SK-N-SH treated with all-trans-retinoic acid at 6 μM for 48 hours (cell line): ENCODE measurements around the gene TMEM229B.
A peak's percentile ranks its signal among the peaks of the same experiment; 100 is the strongest.

Experiments used
- ATAC-seq: fragments of 200-7000 bp; cut with Tn5 transposase; 3 replicates; pipeline ENCODE4 v1.9.1; 2020; ENCODE audit warnings: mild to moderate bottlenecking, moderate library complexity
- ARNTL ChIP-seq: fragments of 450-650 bp; formaldehyde crosslinking; IDR thresholded peaks from 2 replicates; pipeline ENCODE4 v1.5.0; 2020; ENCODE audit warnings: low read depth, mild to moderate bottlenecking, moderate library complexity, borderline replicate concordance
- BACH2 ChIP-seq: fragments of 250-450 bp; sonication (Bioruptor Pico); IDR thresholded peaks from 2 replicates; pipeline ENCODE4 v1.9.0; 2021; ENCODE audit warnings: mild to moderate bottlenecking, borderline replicate concordance
- CSDC2 ChIP-seq: fragments of 250-450 bp; sonication (Bioruptor Pico); IDR thresholded peaks from 2 replicates; pipeline ENCODE4 v1.5.0; 2020; ENCODE audit warnings: mild to moderate bottlenecking, moderate library complexity
- CSRNP3 ChIP-seq: fragments of 250-450 bp; sonication (Bioruptor Pico); IDR thresholded peaks from 2 replicates; pipeline ENCODE4 v1.5.1; 2021; ENCODE audit warnings: mild to moderate bottlenecking, moderate library complexity
- ESRRG ChIP-seq: fragments of 250-450 bp; sonication (Bioruptor Pico); IDR thresholded peaks from 2 replicates; pipeline ENCODE4 v1.6.1; 2021; ENCODE audit warnings: mild to moderate bottlenecking
- GLIS3 ChIP-seq: fragments of 250-450 bp; sonication (Bioruptor Pico); IDR thresholded peaks from 2 replicates; pipeline ENCODE4 v1.5.0; 2020; ENCODE audit warnings: mild to moderate bottlenecking, moderate library complexity
- ISL1 ChIP-seq: fragments of 250-450 bp; sonication (Bioruptor Pico); IDR thresholded peaks from 2 replicates; pipeline ENCODE4 v2.1.2; 2022; ENCODE audit warnings: mild to moderate bottlenecking, moderate library complexity
- OSR1 ChIP-seq: fragments of 250-450 bp; sonication (Bioruptor Pico); IDR thresholded peaks from 2 replicates; pipeline ENCODE4 v1.8.0; 2022; ENCODE audit warnings: moderate library complexity, mild to moderate bottlenecking, inconsistent platforms
- PPARA ChIP-seq: fragments of 250-450 bp; sonication (Bioruptor Pico); IDR thresholded peaks from 2 replicates; pipeline ENCODE4 v1.5.0; 2020; ENCODE audit warnings: mild to moderate bottlenecking, borderline replicate concordance
- RARB ChIP-seq: fragments of 250-450 bp; sonication (Bioruptor Pico); IDR thresholded peaks from 2 replicates; pipeline ENCODE4 v1.8.0; 2021; ENCODE audit warnings: mild to moderate bottlenecking, moderate library complexity
- SNAI2 ChIP-seq: fragments of 250-450 bp; sonication (Bioruptor Pico); IDR thresholded peaks from 2 replicates; pipeline ENCODE4 v1.5.0; 2020; ENCODE audit warnings: mild to moderate bottlenecking, moderate library complexity
- TOX ChIP-seq: fragments of 250-450 bp; sonication (Bioruptor Pico); IDR thresholded peaks from 2 replicates; pipeline ENCODE4 v1.8.0; 2021; ENCODE audit warnings: mild to moderate bottlenecking, moderate library complexity, borderline replicate concordance
- ZC3H10 ChIP-seq: fragments of 250-450 bp; sonication (Bioruptor Pico); IDR thresholded peaks from 2 replicates; pipeline ENCODE4 v1.5.1; 2021; ENCODE audit warnings: mild to moderate bottlenecking, moderate library complexity
- ZFP3 ChIP-seq: fragments of 250-450 bp; sonication (Bioruptor Pico); IDR thresholded peaks from 2 replicates; pipeline ENCODE4 v1.5.0; 2020; ENCODE audit warnings: mild to moderate bottlenecking, moderate library complexity
- ZFP30 ChIP-seq: fragments of 450-650 bp; formaldehyde crosslinking; IDR thresholded peaks from 2 replicates; pipeline ENCODE4 v1.5.0; 2022; ENCODE audit warnings: mild to moderate bottlenecking, moderate library complexity
- ZNF565 ChIP-seq: fragments of 450-650 bp; formaldehyde crosslinking; conservative IDR thresholded peaks from 2 replicates; pipeline ENCODE4 v1.5.0; 2020; ENCODE audit warnings: low read depth, mild to moderate bottlenecking, moderate library complexity
- ZNF70 ChIP-seq: fragments of 450-650 bp; formaldehyde crosslinking; IDR thresholded peaks from 2 replicates; pipeline ENCODE4 v1.5.0; 2020; ENCODE audit warnings: mild to moderate bottlenecking, moderate library complexity
- ZNF8 ChIP-seq: fragments of 450-650 bp; formaldehyde crosslinking; IDR thresholded peaks from 2 replicates; pipeline ENCODE4 v1.5.0; 2020; ENCODE audit warnings: mild to moderate bottlenecking, moderate library complexity
- TF ChIP-seq, protein P1 (sequence below): fragments of 250-450 bp; sonication (Bioruptor Pico); IDR thresholded peaks from 2 replicates; pipeline ENCODE4 v1.5.0; 2020; ENCODE audit warnings: mild to moderate bottlenecking, moderate library complexity
- TF ChIP-seq, protein P2 (sequence below): fragments of 250-450 bp; sonication (Bioruptor Pico); IDR thresholded peaks from 2 replicates; pipeline ENCODE4 v1.5.1; 2020; ENCODE audit warnings: low read depth, mild to moderate bottlenecking, moderate library complexity
- TF ChIP-seq, protein P3 (sequence below): fragments of 250-450 bp; sonication (Bioruptor Pico); IDR thresholded peaks from 2 replicates; pipeline ENCODE4 v1.8.0; 2020; ENCODE audit warnings: mild to moderate bottlenecking, moderate library complexity, borderline replicate concordance

TMEM229B gene

GRCh38 chr14:67516676-67517075 lies 28.2 kb upstream of the TMEM229B start:
- no peak for ATAC-seq
- no peak for TF ChIP-seq ISL1 (CRISPR knock-in tag)
- TF ChIP-seq ZNF8 (CRISPR knock-in tag), result no peak
- TF ChIP-seq GLIS3 (CRISPR knock-in tag), result no peak
- no peak for TF ChIP-seq ARNTL
- TF ChIP-seq ZNF565 (CRISPR knock-in tag), result no peak
- TF ChIP-seq ZNF70, result no peak
- no peak for TF ChIP-seq OSR1 (CRISPR knock-in tag)
- TF ChIP-seq, protein P1, sequence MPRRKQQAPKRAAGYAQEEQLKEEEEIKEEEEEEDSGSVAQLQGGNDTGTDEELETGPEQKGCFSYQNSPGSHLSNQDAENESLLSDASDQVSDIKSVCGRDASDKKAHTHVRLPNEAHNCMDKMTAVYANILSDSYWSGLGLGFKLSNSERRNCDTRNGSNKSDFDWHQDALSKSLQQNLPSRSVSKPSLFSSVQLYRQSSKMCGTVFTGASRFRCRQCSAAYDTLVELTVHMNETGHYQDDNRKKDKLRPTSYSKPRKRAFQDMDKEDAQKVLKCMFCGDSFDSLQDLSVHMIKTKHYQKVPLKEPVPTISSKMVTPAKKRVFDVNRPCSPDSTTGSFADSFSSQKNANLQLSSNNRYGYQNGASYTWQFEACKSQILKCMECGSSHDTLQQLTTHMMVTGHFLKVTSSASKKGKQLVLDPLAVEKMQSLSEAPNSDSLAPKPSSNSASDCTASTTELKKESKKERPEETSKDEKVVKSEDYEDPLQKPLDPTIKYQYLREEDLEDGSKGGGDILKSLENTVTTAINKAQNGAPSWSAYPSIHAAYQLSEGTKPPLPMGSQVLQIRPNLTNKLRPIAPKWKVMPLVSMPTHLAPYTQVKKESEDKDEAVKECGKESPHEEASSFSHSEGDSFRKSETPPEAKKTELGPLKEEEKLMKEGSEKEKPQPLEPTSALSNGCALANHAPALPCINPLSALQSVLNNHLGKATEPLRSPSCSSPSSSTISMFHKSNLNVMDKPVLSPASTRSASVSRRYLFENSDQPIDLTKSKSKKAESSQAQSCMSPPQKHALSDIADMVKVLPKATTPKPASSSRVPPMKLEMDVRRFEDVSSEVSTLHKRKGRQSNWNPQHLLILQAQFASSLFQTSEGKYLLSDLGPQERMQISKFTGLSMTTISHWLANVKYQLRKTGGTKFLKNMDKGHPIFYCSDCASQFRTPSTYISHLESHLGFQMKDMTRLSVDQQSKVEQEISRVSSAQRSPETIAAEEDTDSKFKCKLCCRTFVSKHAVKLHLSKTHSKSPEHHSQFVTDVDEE, result no peak
- TF ChIP-seq ZFP30, result no peak
- TF ChIP-seq, protein P2, sequence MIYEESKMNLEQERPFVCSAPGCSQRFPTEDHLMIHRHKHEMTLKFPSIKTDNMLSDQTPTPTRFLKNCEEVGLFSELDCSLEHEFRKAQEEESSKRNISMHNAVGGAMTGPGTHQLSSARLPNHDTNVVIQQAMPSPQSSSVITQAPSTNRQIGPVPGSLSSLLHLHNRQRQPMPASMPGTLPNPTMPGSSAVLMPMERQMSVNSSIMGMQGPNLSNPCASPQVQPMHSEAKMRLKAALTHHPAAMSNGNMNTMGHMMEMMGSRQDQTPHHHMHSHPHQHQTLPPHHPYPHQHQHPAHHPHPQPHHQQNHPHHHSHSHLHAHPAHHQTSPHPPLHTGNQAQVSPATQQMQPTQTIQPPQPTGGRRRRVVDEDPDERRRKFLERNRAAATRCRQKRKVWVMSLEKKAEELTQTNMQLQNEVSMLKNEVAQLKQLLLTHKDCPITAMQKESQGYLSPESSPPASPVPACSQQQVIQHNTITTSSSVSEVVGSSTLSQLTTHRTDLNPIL (CRISPR knock-in tag), result no peak
- no peak for TF ChIP-seq PPARA
- TF ChIP-seq TOX (CRISPR knock-in tag), result no peak
- TF ChIP-seq, protein P3, sequence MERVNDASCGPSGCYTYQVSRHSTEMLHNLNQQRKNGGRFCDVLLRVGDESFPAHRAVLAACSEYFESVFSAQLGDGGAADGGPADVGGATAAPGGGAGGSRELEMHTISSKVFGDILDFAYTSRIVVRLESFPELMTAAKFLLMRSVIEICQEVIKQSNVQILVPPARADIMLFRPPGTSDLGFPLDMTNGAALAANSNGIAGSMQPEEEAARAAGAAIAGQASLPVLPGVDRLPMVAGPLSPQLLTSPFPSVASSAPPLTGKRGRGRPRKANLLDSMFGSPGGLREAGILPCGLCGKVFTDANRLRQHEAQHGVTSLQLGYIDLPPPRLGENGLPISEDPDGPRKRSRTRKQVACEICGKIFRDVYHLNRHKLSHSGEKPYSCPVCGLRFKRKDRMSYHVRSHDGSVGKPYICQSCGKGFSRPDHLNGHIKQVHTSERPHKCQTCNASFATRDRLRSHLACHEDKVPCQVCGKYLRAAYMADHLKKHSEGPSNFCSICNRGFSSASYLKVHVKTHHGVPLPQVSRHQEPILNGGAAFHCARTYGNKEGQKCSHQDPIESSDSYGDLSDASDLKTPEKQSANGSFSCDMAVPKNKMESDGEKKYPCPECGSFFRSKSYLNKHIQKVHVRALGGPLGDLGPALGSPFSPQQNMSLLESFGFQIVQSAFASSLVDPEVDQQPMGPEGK (CRISPR knock-in tag), result no peak
- no peak for TF ChIP-seq CSRNP3 (CRISPR knock-in tag)
- TF ChIP-seq ZC3H10 (CRISPR knock-in tag), result no peak
- no peak for TF ChIP-seq ESRRG (CRISPR knock-in tag)
- TF ChIP-seq SNAI2 (CRISPR knock-in tag), result no peak
- no peak for TF ChIP-seq CSDC2 (CRISPR knock-in tag)
- no peak for TF ChIP-seq ZFP3 (CRISPR knock-in tag)

GRCh38 chr14:67515386-67516079 lies 27.0 kb upstream of the TMEM229B start:
- TF ChIP-seq ZFP30 (no peak), ESRRG (CRISPR knock-in tag) (no peak), ZC3H10 (CRISPR knock-in tag) (no peak), ISL1 (CRISPR knock-in tag) (no peak), BACH2 (CRISPR knock-in tag) (no peak), TOX (CRISPR knock-in tag) (no peak), ZNF70 (no peak), ARNTL (no peak), CSRNP3 (CRISPR knock-in tag) (no peak), RARB (CRISPR knock-in tag) (no peak)
- TF ChIP-seq, protein P1, result no peak

More at GRCh38 chr14:67515386-67516079, 27.0 kb upstream of the TMEM229B start:
- ATAC-seq, result peak; percentile 35
